Daoy (cell line): Measurements from ENCODE around the gene RALGDS. TPM values are rescaled to one million over a fixed set of nuclear protein-coding genes. Genes with fewer than 3 reads are reported as not detected.
A peak's percentile ranks its signal among the peaks of the same experiment; 100 is the strongest.
"Not testable (repeated sequence)": the region's sequence is repeated elsewhere in the genome, so short reads cannot be mapped to it uniquely, and the experiment has no call there.

ENCODE experiments used
- DNase-seq: peaks from one replicate; pipeline ENCODE4 v3.0.0-alpha.2; 2015; ENCODE audit warnings: low read depth
- total RNA-seq: library from RNA; depleted of rRNA; stranded (reverse); fragments of >200 nt; shearing (Covaris generic); gene quantifications from 2 replicates; pipeline ENCODE4 v1.2.3, GENCODE V29; 2014

Gene RALGDS
- total RNA-seq, 1 experiment from 2014 or later = 21.5 TPM

- DNase-seq = no peak
Observed at GRCh38 chr9:133107961-133108793, 12.9 kb downstream of the RALGDS start.

- DNase-seq = no peak
Observed at GRCh38 chr9:133107245-133107722, 13.8 kb downstream of the RALGDS start.

DNA sequence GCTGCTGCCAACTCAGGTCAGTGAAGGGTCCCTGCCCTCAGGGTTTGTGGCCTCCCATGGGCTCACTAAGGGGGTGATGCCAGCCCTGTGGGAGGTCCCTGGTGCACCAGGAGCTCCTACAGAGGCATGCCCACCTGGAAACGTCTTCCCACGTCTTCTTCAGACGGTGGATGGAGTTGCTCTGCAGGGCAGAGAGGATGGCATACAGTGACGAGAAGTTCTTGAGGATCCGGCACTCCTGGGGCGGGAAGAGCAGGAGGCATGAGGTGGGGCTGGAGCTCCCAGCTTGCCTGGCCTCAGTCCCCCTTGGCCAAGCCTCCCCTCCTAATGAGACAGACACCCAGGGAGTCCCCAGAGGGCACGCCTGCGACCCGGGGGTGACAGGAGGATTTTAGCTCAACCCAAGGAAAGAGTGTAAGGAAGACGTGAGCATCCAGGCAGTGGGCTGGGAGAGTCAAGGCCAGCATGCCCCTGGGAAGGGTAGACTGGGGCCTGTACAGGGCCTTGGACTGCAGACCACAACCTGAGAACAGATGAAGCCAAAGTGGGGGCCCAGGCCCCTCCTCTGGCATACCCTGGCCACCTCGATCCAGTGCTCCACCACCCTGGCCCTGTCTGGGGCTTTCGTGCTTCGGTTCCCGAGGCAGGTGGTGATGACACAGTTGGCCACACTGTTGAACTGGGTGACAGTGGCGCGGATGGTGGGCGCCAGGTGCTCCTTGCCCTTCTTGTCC is 14.4 kb downstream of the RALGDS start:
- peak; percentile 2 for DNase-seq

DNA sequence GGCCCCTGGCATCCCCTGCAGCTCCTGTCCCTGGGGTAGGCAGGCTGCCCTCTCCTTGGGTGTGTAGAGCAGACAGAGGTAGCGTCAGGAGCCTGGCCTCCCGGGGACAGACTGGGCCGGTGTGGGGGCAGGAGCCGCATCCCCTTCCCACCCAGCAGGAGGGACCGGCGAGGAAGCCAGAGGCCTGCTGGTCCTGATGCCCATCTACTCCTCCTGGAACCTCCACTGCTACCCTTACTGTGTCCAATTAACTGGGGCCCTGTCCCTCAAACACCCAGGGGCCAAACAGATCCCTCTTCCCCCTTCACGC is 15.6 kb downstream of the RALGDS start:
- DNase-seq = no peak

DNA sequence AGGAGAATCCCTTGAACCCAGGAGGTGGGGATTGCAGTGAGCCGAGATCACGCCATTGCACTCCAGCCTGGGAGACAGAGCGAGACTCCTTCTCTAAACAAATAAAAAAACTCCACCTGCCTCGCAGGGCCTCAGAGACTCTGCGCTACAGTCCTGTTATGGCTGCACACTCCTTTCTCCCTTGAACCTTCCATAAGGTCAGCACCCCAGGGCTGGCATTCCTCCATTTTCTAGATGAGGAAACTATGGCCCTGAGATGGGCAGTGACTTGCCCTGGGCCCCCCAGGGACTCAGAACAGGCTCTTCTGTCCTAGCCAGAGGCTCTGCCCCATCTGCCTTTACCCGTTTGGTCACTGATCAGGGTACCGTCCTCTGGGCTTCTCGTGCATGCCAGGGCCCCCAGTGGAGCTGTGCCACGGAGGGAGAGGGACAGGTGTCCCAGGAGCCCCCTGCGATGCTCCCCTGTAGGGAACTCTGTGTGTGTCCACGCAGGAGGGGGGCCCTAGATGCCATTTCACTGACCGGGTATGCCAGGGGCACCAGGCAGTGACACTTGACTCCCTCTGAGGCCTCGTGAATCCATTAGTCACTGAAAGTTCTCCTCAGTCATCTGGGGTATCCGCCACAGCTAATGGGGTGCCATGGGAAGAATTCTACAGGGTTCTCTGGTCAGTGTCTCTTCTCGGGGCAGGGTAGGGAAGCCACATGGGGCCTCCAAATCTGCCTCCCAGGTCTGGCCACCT is 16.2 kb downstream of the RALGDS start:
- peak; percentile 1 for DNase-seq

GRCh38 chr9:133103987-133104505 is 17.0 kb downstream of the RALGDS start:
- DNase-seq = peak; percentile 1

GRCh38 chr9:133103183-133103986 is 17.7 kb downstream of the RALGDS start:
- DNase-seq = peak; percentile 50

DNA sequence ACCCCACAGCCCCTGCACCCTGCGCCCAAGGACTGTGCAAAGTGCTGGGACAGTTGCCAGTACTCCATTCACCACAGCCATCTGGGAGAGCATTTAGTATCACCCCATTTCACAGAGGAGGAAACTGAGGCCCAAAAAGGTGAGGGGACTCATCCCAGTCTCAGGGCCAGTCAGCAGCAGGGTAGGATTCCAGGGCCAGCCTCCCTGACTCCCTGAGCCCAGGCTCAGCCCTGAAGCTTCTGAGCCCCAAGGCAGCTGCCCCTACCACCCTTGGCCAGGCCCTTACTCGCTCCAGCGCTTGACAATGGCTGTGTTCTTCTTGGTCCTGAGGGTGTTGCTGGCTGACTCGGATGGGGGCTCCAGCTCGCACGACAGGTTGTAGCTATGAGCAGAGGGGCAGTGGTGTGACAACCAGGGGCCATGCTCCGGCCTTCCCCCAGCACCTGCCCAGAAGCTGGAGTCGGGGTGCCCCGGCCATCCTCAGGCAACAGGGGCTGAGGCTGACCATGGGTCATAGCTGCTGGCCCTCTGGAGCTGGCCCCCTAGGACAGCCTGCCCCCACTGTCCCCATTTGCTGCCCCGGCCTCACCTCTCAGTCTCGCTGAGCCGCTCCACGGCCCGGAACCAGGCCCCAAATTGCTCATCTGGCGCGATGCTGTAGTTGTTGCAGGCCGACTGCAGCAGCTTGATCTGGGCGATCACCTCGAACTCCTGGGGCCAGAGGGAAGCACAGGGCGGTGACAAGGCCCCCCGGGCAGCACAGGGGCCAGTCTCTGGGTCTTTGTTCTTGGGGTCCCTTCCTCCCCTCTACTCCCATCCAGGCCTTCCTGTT is 18.6 kb downstream of the RALGDS start:
- DNase-seq = no peak

- DNase-seq = no peak
Observed at GRCh38 chr9:133101356-133102189, 19.5 kb downstream of the RALGDS start.

- DNase-seq = no peak
Observed at GRCh38 chr9:133100506-133101355, 20.3 kb downstream of the RALGDS start.

GRCh38 chr9:133099726-133100505 is 21.1 kb downstream of the RALGDS start:
- no peak for DNase-seq

GRCh38 chr9:133098871-133099270 is 22.2 kb downstream of the RALGDS start:
- no peak for DNase-seq

GRCh38 chr9:133098104-133098754 is 22.8 kb downstream of the RALGDS start:
- no peak for DNase-seq

GRCh38 chr9:133094842-133095393 is 26.1 kb downstream of the RALGDS start:
- no peak for DNase-seq

GRCh38 chr9:133094351-133094750 is 26.7 kb downstream of the RALGDS start:
- DNase-seq = not testable (repeated sequence)

DNA sequence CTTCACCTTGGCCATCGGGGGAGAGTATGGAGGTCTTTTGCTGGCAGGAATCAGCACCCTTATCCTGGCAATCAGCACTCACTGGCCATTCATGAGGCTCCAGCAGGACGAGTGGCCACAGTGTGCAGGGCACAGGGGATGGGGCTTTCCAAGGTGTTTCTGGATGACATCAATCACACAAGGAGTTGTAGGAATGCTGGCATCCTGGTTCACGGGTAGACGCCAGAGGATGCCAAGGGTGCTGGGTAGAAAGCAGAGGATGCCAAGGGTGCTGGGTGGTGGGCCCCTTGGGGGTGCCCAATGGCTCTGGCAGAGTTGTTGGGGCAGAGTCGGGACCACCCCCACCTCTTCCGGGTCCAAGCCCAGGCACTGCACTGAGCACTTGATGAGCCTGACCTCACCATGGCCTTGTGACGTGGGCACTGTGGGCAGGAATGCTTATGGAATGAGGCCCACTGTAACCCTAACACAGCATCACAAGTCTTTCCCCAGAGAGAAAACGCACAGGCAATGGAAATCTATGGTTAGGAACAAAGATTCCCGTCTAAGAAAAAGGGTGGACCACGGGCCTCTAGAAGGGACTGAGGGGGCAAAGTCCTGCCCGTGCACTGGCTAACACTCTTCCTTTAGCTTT is 30.2 kb downstream of the RALGDS start:
- no peak for DNase-seq
